Activated T-cell treated with anti-CD3 and anti-CD28 coated beads for 24 hours (primary cell): Measurements from ENCODE around the gene ATG4D.

Experiments
- DNase-seq: peaks from one replicate; pipeline ENCODE4 v3.0.0-alpha.2; 2020; ENCODE audit warnings: low read depth

ATG4D gene

GRCh38 chr19:10543420-10544241 is at the start of gene ATG4D:
TSS of gene ATG4D (plus strand) at chr19:10543904. CDS start at chr19:10544091, 187 bp downstream.
- peak; percentile 71 for DNase-seq

GRCh38 chr19:10497371-10497770 is 46.3 kb upstream of the ATG4D start:
- DNase-seq: no peak

- DNase-seq: no peak
Measured at GRCh38 chr19:10499550-10500246, 44.0 kb upstream of the ATG4D start.

GRCh38 chr19:10500247-10500592 is 43.5 kb upstream of the ATG4D start:
- no peak for DNase-seq

- peak; percentile 25 for DNase-seq
Measured at GRCh38 chr19:10501971-10502523, 41.7 kb upstream of the ATG4D start.

GRCh38 chr19:10502524-10503001 is 41.1 kb upstream of the ATG4D start:
- DNase-seq: peak; percentile 86

GRCh38 chr19:10503002-10503789 is 40.5 kb upstream of the ATG4D start, which contains the start of gene KEAP1:
TSS of gene KEAP1 (minus strand) at chr19:10503356. CDS start at chr19:10500033, 3,323 bp downstream.
- peak; percentile 11 for DNase-seq

GRCh38 chr19:10505583-10506229 is 38.0 kb upstream of the ATG4D start:
- DNase-seq: peak; percentile 77

- DNase-seq: no peak
Measured at GRCh38 chr19:10508036-10508435, 35.7 kb upstream of the ATG4D start.

GRCh38 chr19:10508707-10509106 is 35.0 kb upstream of the ATG4D start:
- no peak for DNase-seq

- DNase-seq: peak; percentile 39
Measured at GRCh38 chr19:10510301-10510802, 33.4 kb upstream of the ATG4D start.

- no peak for DNase-seq
Measured at GRCh38 chr19:10513223-10513622, 30.5 kb upstream of the ATG4D start.

GRCh38 chr19:10514211-10515145 is 29.2 kb upstream of the ATG4D start:
- DNase-seq: no peak

GRCh38 chr19:10516064-10516385 is 27.7 kb upstream of the ATG4D start:
- no peak for DNase-seq

- DNase-seq: no peak
Measured at GRCh38 chr19:10516671-10517286, 26.9 kb upstream of the ATG4D start.

GRCh38 chr19:10517361-10517759 is 26.3 kb upstream of the ATG4D start, which contains the start of gene S1PR5:
TSS of gene S1PR5 (minus strand) at chr19:10517447. CDS start at chr19:10515011, 2,436 bp downstream.
- DNase-seq: no peak

- no peak for DNase-seq
Measured at GRCh38 chr19:10517760-10518443, 25.8 kb upstream of the ATG4D start.

GRCh38 chr19:10518444-10519361 is 25.0 kb upstream of the ATG4D start:
- no peak for DNase-seq
